D721Med (cell line): ENCODE measurements around the gene CELA2B.
"Not testable (repeated sequence)": the region's sequence is repeated elsewhere in the genome, so short reads cannot be mapped to it uniquely, and the experiment has no call there.

ENCODE experiments used
- DNase-seq: peaks from one replicate; pipeline ENCODE4 v3.0.0; 2011; ENCODE audit warnings: low spot score; ENCODE audit not compliant: insufficient read length
- FAIRE-seq: peaks from 2 replicates; lab custom pipeline; 2011; peaks lifted over from hg19 to GRCh38; lab: Jason Lieb, UNC
- CTCF ChIP-seq: IDR thresholded peaks from 2 replicates; pipeline ENCODE4 v1.5.1; 2012; ENCODE audit warnings: mild to moderate bottlenecking, control low read depth; ENCODE audit not compliant: insufficient read depth; ENCODE audit errors: missing control alignments

The CELA2B gene

GRCh38 chr1:15489052-15489736 lies 13.3 kb downstream of the CELA2B start:
- no peak for DNase-seq
- no peak for FAIRE-seq
- no peak for TF ChIP-seq CTCF

- FAIRE-seq, DNase-seq: not testable (repeated sequence)
These were observed 15.1 kb downstream of the CELA2B start for GRCh38 chr1:15491010-15491409.

GRCh38 chr1:15492596-15492995 lies 16.7 kb downstream of the CELA2B start:
- no peak for DNase-seq
- no peak for TF ChIP-seq CTCF
- no peak for FAIRE-seq

- no peak for DNase-seq
- no peak for FAIRE-seq
- no peak for TF ChIP-seq CTCF
These were observed 18.0 kb downstream of the CELA2B start for GRCh38 chr1:15493869-15494390.

GRCh38 chr1:15500184-15501178 lies 24.6 kb downstream of the CELA2B start:
- FAIRE-seq (no peak), DNase-seq (no peak)

GRCh38 chr1:15501208-15502032 lies 25.5 kb downstream of the CELA2B start:
- FAIRE-seq (no peak), DNase-seq (peak; percentile 63)
- peak; percentile 89 for TF ChIP-seq CTCF

More at GRCh38 chr1:15500184-15501178, 24.6 kb downstream of the CELA2B start:
- TF ChIP-seq CTCF, result no peak

- TF ChIP-seq CTCF, result no peak
These were observed 28.5 kb downstream of the CELA2B start for GRCh38 chr1:15504436-15504835.

More at GRCh38 chr1:15504436-15504835, 28.5 kb downstream of the CELA2B start:
- FAIRE-seq (no peak), DNase-seq (no peak)
